HG03520 (cell line): Measurements from ENCODE around the gene ST8SIA4.
"Not testable (repeated sequence)": the region's sequence is repeated elsewhere in the genome, so short reads cannot be mapped to it uniquely, and the experiment has no call there.

Source experiments
- ATAC-seq: cut with Tn5 transposase; IDR thresholded peaks from one replicate; pipeline ENCODE4 v1.9.1; 2021; ENCODE audit warnings: mild to moderate bottlenecking, moderate library complexity; ENCODE audit not compliant: unreplicated experiment

ST8SIA4 gene

GRCh38 chr5:100789694-100790093 lies 113.4 kb downstream of the ST8SIA4 start:
- no peak for ATAC-seq

- no peak for ATAC-seq
These were observed 114.7 kb downstream of the ST8SIA4 start for GRCh38 chr5:100788417-100788816.

GRCh38 chr5:100787648-100788047 lies 115.4 kb downstream of the ST8SIA4 start:
- ATAC-seq: peak; percentile 47

- ATAC-seq: not testable (repeated sequence)
These were observed 117.5 kb downstream of the ST8SIA4 start for GRCh38 chr5:100785536-100785935.

GRCh38 chr5:100780376-100780870 lies 122.7 kb downstream of the ST8SIA4 start:
- peak; percentile 78 for ATAC-seq

GRCh38 chr5:100779669-100780375 lies 123.3 kb downstream of the ST8SIA4 start:
- peak; percentile 30 for ATAC-seq

- peak; percentile 60 for ATAC-seq
These were observed 125.3 kb downstream of the ST8SIA4 start for GRCh38 chr5:100777680-100778300.

- no peak for ATAC-seq
These were observed 127.6 kb downstream of the ST8SIA4 start for GRCh38 chr5:100775533-100775855.

GRCh38 chr5:100772548-100772947 lies 130.5 kb downstream of the ST8SIA4 start:
- no peak for ATAC-seq

GRCh38 chr5:100772006-100772405 lies 131.1 kb downstream of the ST8SIA4 start:
- no peak for ATAC-seq

- no peak for ATAC-seq
These were observed 131.9 kb downstream of the ST8SIA4 start for GRCh38 chr5:100771181-100771580.

- no peak for ATAC-seq
These were observed 134.9 kb downstream of the ST8SIA4 start for GRCh38 chr5:100768221-100768620.

GRCh38 chr5:100762995-100763394 lies 140.1 kb downstream of the ST8SIA4 start:
- ATAC-seq: no peak

- ATAC-seq: no peak
These were observed 141.0 kb downstream of the ST8SIA4 start for GRCh38 chr5:100762108-100762507.

GRCh38 chr5:100761192-100761591 lies 141.9 kb downstream of the ST8SIA4 start:
- ATAC-seq: no peak

GRCh38 chr5:100760688-100761087 lies 142.4 kb downstream of the ST8SIA4 start:
- no peak for ATAC-seq

- ATAC-seq: no peak
These were observed 144.3 kb downstream of the ST8SIA4 start for GRCh38 chr5:100758780-100759179.

GRCh38 chr5:100758306-100758705 lies 144.8 kb downstream of the ST8SIA4 start:
- no peak for ATAC-seq

- no peak for ATAC-seq
These were observed 145.5 kb downstream of the ST8SIA4 start for GRCh38 chr5:100757618-100758017.
